RWPE2 (cell line): ENCODE data around the gene CNST.

Experiments
- ATAC-seq: fragments of 200-7000 bp; cut with Tn5 transposase; 3 replicates; pipeline ENCODE4 v1.9.1; 2021; ENCODE audit warnings: low read depth
- DNase-seq: peaks from one replicate; pipeline ENCODE4 v3.0.0-alpha.2; 2020; ENCODE audit warnings: low spot score
- H3K27ac ChIP-seq: fragments of 450-650 bp; 2 replicates; pipeline ENCODE4 v1.5.1; 2017; ENCODE audit warnings: mild to moderate bottlenecking; ENCODE audit not compliant: poor library complexity, severe bottlenecking
- H3K27me3 ChIP-seq: fragments of 250-450 bp; sonication (Bioruptor Pico); 2 replicates; pipeline ENCODE4 v1.5.1; 2021; ENCODE audit warnings: mild to moderate bottlenecking, moderate library complexity; ENCODE audit not compliant: insufficient read depth, poor library complexity, severe bottlenecking
- H3K36me3 ChIP-seq: fragments of 250-450 bp; sonication (Bioruptor Pico); 2 replicates; pipeline ENCODE4 v1.5.1; 2020; ENCODE audit warnings: low read depth, mild to moderate bottlenecking, moderate library complexity
- H3K4me1 ChIP-seq: fragments of 250-450 bp; sonication (Bioruptor Pico); 2 replicates; pipeline ENCODE4 v1.5.1; 2021; ENCODE audit warnings: mild to moderate bottlenecking, moderate library complexity; ENCODE audit not compliant: insufficient read depth, poor library complexity, severe bottlenecking
- H3K4me3 ChIP-seq: fragments of 250-450 bp; sonication (Bioruptor Pico); 2 replicates; pipeline ENCODE4 v1.5.1; 2021; ENCODE audit warnings: mild to moderate bottlenecking, moderate library complexity; ENCODE audit not compliant: severe bottlenecking
- H3K9me3 ChIP-seq: fragments of 250-450 bp; sonication (Bioruptor Pico); 2 replicates; pipeline ENCODE4 v1.5.1; 2021; ENCODE audit warnings: mild to moderate bottlenecking, moderate library complexity; ENCODE audit not compliant: severe bottlenecking
- TF ChIP-seq, protein P1 (sequence below): fragments of 450-650 bp; IDR thresholded peaks from one replicate; pipeline ENCODE4 v1.5.1; 2017; ENCODE audit warnings: mild to moderate bottlenecking, moderate library complexity; ENCODE audit not compliant: poor library complexity, severe bottlenecking

CNST gene

GRCh38 chr1:246639732-246640131 lies 73.5 kb downstream of the CNST start:
- no peak for DNase-seq
- no peak for ATAC-seq
- no peaks in the 10 kb centered on the region for H3K36me3 ChIP-seq
- H3K9me3 ChIP-seq = no peaks in the 10 kb centered on the region
- H3K27me3 ChIP-seq = no peaks in the 10 kb centered on the region
- H3K4me1 ChIP-seq = no peaks in the 10 kb centered on the region
- no peak overlapping the region for H3K27ac ChIP-seq
- TF ChIP-seq, protein P1, sequence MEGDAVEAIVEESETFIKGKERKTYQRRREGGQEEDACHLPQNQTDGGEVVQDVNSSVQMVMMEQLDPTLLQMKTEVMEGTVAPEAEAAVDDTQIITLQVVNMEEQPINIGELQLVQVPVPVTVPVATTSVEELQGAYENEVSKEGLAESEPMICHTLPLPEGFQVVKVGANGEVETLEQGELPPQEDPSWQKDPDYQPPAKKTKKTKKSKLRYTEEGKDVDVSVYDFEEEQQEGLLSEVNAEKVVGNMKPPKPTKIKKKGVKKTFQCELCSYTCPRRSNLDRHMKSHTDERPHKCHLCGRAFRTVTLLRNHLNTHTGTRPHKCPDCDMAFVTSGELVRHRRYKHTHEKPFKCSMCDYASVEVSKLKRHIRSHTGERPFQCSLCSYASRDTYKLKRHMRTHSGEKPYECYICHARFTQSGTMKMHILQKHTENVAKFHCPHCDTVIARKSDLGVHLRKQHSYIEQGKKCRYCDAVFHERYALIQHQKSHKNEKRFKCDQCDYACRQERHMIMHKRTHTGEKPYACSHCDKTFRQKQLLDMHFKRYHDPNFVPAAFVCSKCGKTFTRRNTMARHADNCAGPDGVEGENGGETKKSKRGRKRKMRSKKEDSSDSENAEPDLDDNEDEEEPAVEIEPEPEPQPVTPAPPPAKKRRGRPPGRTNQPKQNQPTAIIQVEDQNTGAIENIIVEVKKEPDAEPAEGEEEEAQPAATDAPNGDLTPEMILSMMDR = no peak
- H3K4me3 ChIP-seq = no peak overlapping the region

DNA sequence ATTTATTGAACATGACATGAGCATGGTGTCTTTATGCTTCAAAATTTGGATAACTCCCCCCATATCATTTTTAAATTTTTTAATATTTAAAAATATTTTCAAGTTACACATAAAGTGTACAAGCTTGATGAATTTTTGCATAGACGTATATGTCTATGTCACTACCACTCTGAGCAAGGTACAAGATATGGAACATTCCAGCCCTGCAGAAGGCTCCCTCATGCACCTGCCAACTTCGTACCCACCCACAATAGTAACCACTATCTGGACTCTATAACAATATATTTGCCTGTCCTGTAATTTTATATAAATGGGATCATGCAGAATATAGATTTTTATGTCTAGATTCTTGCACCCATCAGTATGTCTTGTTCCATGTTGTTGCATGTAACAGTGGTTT lies 74.5 kb downstream of the CNST start:
- no peaks in the 10 kb centered on the region for H3K36me3 ChIP-seq
- TF ChIP-seq, protein P1 = no peak
- H3K9me3 ChIP-seq = no peaks in the 10 kb centered on the region
- H3K4me3 ChIP-seq = no peak overlapping the region
- H3K27me3 ChIP-seq = no peaks in the 10 kb centered on the region
- no peak overlapping the region for H3K27ac ChIP-seq
- ATAC-seq = no peak
- no peak for DNase-seq
- H3K4me1 ChIP-seq = no peaks in the 10 kb centered on the region

- ATAC-seq (no peak), DNase-seq (no peak)
- Histone ChIP-seq H3K27me3 (no peaks in the 10 kb centered on the region), H3K27ac (no peak overlapping the region), H3K4me3 (no peak overlapping the region), H3K36me3 (no peaks in the 10 kb centered on the region), H3K4me1 (no peaks in the 10 kb centered on the region), H3K9me3 (no peaks in the 10 kb centered on the region)
- TF ChIP-seq, protein P1 = no peak
Observed at GRCh38 chr1:246641394-246641793, 75.1 kb downstream of the CNST start.

- Histone ChIP-seq H3K4me1 (no peaks in the 10 kb centered on the region), H3K27ac (no peak overlapping the region), H3K36me3 (no peaks in the 10 kb centered on the region; the same call in 1 of the 2 replicates), H3K4me3 (no peak overlapping the region), H3K9me3 (no peaks in the 10 kb centered on the region), H3K27me3 (no peaks in the 10 kb centered on the region)
- TF ChIP-seq, protein P1 = no peak
- ATAC-seq (no peak), DNase-seq (no peak)
Observed at GRCh38 chr1:246642719-246643118, 76.5 kb downstream of the CNST start.

DNA sequence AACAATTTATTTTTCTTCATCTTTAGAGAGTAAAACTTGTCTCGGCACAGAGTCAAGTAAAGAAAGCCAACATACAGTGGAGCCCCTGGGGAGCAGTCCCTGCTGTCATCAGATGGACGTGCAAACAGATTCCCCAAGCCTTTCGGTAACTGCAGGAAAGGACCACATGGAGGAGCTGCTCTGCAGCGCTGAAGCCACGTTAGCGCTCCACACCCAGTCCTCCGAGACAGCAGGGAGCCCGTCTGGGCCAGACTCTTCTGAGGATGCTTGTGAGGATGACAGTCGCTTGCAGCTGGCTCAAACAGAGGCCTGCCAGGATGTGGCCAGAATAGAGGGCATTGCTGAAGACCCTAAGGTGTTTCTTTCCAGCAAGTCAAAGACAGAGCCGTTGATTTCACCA lies 80.9 kb downstream of the CNST start:
- Histone ChIP-seq H3K27me3 (no peaks in the 10 kb centered on the region), H3K4me1 (no peaks in the 10 kb centered on the region), H3K36me3 (peaks cover 3% of the 10 kb centered on the region; the same call in 1 of the 2 replicates), H3K9me3 (no peaks in the 10 kb centered on the region), H3K4me3 (no peak overlapping the region), H3K27ac (no peak overlapping the region)
- ATAC-seq (no peak), DNase-seq (no peak)
- TF ChIP-seq, protein P1 = no peak
